AG09309 (cell line): ENCODE measurements around the gene TNIK.

Experiments
- DNase-seq: peaks from one replicate; pipeline ENCODE4 v3.0.0-alpha.2; 2010; ENCODE audit warnings: low read depth
- H3K4me3 ChIP-seq: 2 replicates; pipeline ENCODE4 v1.5.1; 2011; ENCODE audit warnings: mild to moderate bottlenecking, low read depth, low read length, moderate library complexity; ENCODE audit not compliant: control insufficient read depth
- TF ChIP-seq, protein P1 (sequence below): IDR thresholded peaks from 2 replicates; pipeline ENCODE4 v1.5.1; 2011; ENCODE audit warnings: mild to moderate bottlenecking, low read depth, low read length, inconsistent platforms; ENCODE audit not compliant: insufficient read depth, control insufficient read depth; ENCODE audit errors: missing control alignments

TNIK gene

DNA sequence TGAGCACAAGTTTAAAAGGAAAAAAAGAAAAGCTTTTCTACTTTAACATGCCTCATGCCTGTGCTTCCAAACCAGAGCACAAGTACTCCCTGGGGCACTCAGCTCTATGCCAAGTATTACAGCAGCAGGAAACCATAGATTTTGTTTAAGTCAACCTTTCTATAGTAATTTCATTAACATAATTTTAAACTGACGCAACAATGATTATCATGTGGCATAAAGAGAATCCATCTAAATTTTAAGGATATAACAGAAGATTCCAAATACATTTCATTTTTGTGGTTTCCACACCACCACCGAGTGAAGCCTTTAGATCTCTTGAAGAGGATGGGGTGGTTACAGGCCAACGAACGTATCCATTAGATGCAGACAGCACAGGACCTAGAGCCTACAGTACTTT, 112.1 kb downstream of the TNIK start:
- TF ChIP-seq, protein P1, sequence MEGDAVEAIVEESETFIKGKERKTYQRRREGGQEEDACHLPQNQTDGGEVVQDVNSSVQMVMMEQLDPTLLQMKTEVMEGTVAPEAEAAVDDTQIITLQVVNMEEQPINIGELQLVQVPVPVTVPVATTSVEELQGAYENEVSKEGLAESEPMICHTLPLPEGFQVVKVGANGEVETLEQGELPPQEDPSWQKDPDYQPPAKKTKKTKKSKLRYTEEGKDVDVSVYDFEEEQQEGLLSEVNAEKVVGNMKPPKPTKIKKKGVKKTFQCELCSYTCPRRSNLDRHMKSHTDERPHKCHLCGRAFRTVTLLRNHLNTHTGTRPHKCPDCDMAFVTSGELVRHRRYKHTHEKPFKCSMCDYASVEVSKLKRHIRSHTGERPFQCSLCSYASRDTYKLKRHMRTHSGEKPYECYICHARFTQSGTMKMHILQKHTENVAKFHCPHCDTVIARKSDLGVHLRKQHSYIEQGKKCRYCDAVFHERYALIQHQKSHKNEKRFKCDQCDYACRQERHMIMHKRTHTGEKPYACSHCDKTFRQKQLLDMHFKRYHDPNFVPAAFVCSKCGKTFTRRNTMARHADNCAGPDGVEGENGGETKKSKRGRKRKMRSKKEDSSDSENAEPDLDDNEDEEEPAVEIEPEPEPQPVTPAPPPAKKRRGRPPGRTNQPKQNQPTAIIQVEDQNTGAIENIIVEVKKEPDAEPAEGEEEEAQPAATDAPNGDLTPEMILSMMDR = no peak
- H3K4me3 ChIP-seq = no peak overlapping the region
- no peak for DNase-seq

GRCh38 chr3:171347301-171348039, 112.7 kb downstream of the TNIK start:
- H3K4me3 ChIP-seq = no peak overlapping the region
- TF ChIP-seq, protein P1 = no peak
- no peak for DNase-seq

- H3K4me3 ChIP-seq = no peak overlapping the region
- no peak for DNase-seq
- TF ChIP-seq, protein P1 = no peak
These were observed 113.5 kb downstream of the TNIK start for GRCh38 chr3:171346582-171347300.

- no peak overlapping the region for H3K4me3 ChIP-seq
- TF ChIP-seq, protein P1 = no peak
These were observed 114.2 kb downstream of the TNIK start for GRCh38 chr3:171346019-171346418.

GRCh38 chr3:171345107-171345843, 114.9 kb downstream of the TNIK start:
- no peak overlapping the region for H3K4me3 ChIP-seq
- no peak for DNase-seq
- TF ChIP-seq, protein P1 = no peak

More at GRCh38 chr3:171346019-171346418, 114.2 kb downstream of the TNIK start:
- DNase-seq = no peak

- TF ChIP-seq, protein P1 = no peak
- no peak overlapping the region for H3K4me3 ChIP-seq
- DNase-seq = no peak
These were observed 116.5 kb downstream of the TNIK start for GRCh38 chr3:171343693-171344092.
